Rectal smooth muscle tissue (tissue), 1 donor: ENCODE results near the gene XPO4.

Experiments
- H3K27ac ChIP-seq: one replicate; pipeline ENCODE4 v1.7.0; 2013; ENCODE audit warnings: low read depth, low read length, inconsistent platforms
- H3K27me3 ChIP-seq: one replicate; pipeline ENCODE4 v1.7.0; 2013; ENCODE audit warnings: low read length; ENCODE audit not compliant: control insufficient read depth, insufficient read depth
- H3K36me3 ChIP-seq: one replicate; pipeline ENCODE4 v1.7.0; 2013; ENCODE audit warnings: low read length; ENCODE audit not compliant: control insufficient read depth, insufficient read depth
- H3K4me1 ChIP-seq: one replicate; pipeline ENCODE4 v1.7.0; 2013; ENCODE audit warnings: low read length; ENCODE audit not compliant: control insufficient read depth, insufficient read depth
- H3K4me3 ChIP-seq: one replicate; pipeline ENCODE4 v1.7.0; 2013; ENCODE audit warnings: low read length
- H3K9ac ChIP-seq: one replicate; pipeline ENCODE4 v1.7.0; 2013; ENCODE audit warnings: low read length

The XPO4 gene

DNA sequence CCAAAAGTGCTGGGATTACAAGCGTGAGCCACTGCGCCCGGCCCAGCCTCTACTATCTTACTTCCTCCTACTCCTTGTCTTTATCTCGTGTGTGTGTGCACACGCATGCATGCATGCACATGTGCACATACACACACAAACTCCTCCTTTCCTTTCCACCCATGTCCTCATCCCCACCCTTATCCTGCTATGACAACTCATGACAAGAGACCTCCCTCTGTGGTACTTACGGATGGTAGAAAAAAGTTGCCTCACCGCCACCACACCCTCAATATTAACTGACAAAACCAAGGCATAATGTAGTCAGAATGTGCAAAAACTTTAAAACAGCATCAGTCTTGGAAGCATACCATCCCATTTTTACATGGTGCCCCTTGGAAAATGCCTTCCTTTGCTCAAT, 112.9 kb downstream of the XPO4 start:
- Histone ChIP-seq H3K27me3 (no peaks in the 10 kb centered on the region), H3K4me3 (no peak overlapping the region), H3K4me1 (no peaks in the 10 kb centered on the region), H3K9ac (no peak overlapping the region), H3K36me3 (peaks cover 5% of the 10 kb centered on the region), H3K27ac (no peak overlapping the region)

DNA sequence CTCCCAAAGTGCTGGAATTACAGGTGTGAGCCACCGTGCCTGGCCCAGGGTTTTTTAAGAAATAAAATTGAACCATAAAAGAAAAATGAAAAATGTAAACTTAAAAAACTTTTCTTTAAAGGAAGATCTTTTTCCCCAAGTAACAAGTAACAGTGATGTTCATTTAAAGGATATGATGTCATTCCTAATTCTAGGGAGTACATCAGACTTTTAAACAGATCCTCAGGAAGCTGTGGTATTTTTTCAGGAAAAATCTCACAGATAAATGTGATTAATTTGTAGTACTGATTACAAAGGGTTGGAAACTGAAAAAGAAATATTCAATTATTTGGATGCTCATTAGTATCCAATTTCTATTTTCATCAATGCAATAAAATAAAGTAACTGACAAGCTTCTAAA, 114.2 kb downstream of the XPO4 start:
- Histone ChIP-seq H3K4me1 (no peaks in the 10 kb centered on the region), H3K9ac (no peak overlapping the region), H3K4me3 (no peak overlapping the region), H3K27me3 (no peaks in the 10 kb centered on the region), H3K36me3 (peaks cover 5% of the 10 kb centered on the region), H3K27ac (no peak overlapping the region)

DNA sequence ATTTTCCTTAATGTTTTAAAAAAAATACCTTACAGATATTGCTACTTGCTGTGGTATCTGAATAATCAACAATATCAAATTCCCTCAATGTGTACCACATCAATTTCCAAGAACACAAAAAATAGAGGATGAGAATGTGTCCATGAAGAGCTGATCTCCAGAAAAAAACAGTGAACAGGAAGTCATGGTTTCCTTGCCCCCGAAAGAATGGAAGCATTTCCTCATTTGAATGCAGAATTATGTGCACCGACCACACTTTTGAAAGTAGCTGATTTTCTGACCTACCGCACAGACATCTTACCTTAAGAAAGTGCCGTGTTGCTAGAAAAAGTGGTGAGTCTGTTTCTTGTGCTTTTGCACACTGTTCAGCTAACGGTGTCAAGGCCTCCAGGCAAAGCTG, 115.4 kb downstream of the XPO4 start:
- no peaks in the 10 kb centered on the region for H3K27me3 ChIP-seq
- H3K9ac ChIP-seq: no peak overlapping the region
- no peak overlapping the region for H3K4me3 ChIP-seq
- no peaks in the 10 kb centered on the region for H3K4me1 ChIP-seq
- H3K27ac ChIP-seq: no peak overlapping the region
- peaks cover 7% of the 10 kb centered on the region for H3K36me3 ChIP-seq

DNA sequence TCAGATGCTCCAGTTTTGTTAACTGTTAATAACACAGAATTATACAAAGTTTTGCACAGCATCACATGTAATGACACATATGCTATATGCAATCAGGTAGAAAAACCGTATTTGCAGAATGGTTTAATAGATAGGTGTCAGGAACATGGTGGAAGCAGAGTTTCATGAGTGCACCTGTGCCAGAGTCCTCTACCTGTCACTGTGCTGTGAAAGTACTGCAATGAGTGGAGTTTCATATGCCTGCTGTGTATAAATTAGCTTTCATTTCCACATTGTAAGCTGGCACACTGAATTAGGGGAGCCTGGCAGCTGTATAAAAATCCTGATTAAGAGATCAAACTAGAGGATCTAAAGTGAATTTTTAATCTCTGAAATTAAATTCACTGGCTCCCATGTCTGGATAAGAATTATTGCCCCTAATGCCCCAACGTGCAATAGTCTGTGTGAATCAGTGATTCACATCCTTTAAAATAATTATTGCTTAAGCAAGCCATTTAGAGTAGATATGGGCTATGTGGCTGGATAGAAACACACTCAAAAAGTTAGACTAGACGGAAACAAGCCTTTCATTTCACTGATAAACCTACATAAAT, 120.3 kb downstream of the XPO4 start:
- H3K9ac ChIP-seq: no peak overlapping the region
- H3K4me3 ChIP-seq: no peak overlapping the region
- peaks cover 3% of the 10 kb centered on the region for H3K36me3 ChIP-seq
- no peak overlapping the region for H3K27ac ChIP-seq
- H3K4me1 ChIP-seq: no peaks in the 10 kb centered on the region
- H3K27me3 ChIP-seq: no peaks in the 10 kb centered on the region

DNA sequence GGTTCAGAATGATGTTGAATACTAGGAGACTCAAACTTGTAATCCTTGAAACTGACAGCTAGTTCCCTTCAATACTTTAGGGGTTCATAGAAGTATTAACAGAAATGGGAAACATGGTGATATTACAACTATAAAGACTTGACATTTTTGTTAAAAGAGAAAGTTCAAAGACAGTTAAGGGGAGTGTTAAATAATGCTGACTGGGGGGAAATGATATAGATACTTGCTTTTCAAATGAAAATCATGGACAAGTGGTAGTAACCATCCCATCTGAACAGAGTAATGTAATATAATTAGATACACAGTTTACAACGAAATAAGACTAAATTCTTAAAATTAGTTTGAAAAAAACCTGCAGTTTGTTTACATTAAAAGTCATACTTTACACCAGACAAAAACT, 122.2 kb downstream of the XPO4 start:
- H3K9ac ChIP-seq: no peak overlapping the region
- H3K27me3 ChIP-seq: no peaks in the 10 kb centered on the region
- H3K36me3 ChIP-seq: peaks cover 3% of the 10 kb centered on the region
- H3K4me3 ChIP-seq: no peak overlapping the region
- no peaks in the 10 kb centered on the region for H3K4me1 ChIP-seq
- H3K27ac ChIP-seq: no peak overlapping the region

DNA sequence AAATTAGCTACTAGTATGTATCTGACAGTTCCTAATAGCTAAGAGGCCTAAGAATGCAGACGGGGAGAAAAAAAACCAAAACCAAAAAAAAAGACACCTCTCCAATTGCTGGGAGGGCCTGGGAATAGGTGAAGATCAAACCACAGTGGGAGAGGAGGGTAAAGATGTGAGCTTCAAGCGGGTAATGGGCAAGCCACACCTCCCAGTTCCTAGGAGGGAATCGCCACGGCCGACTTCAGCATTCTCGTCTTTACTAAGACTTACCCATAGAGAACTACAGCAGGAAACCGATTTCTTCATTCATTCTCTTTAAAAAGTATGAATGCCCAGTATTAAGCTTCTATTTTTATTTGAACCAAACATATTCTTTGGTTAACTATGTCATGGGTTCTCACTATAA, 123.1 kb downstream of the XPO4 start:
- Histone ChIP-seq H3K9ac (no peak overlapping the region), H3K27me3 (no peaks in the 10 kb centered on the region), H3K36me3 (peaks cover 3% of the 10 kb centered on the region), H3K4me3 (no peak overlapping the region), H3K27ac (no peak overlapping the region), H3K4me1 (no peaks in the 10 kb centered on the region)

DNA sequence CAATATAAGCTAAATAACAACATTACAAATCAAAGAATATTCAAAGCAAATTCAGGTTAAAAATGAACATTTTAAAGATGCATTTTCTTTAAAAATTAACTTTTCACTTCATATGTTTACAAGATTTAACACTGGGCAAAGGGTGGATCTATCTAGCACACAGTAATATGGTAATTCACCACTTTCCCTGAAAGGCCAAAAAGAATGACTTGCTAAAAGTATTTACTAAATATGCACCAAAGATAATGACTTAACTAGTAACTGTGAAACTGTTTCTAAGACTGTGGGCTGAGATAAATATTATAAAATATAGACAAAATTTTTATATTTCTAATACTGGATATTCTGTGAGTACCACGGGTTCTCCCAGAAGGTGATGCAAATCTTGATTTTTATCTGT, 124.2 kb downstream of the XPO4 start:
- Histone ChIP-seq H3K4me1 (no peaks in the 10 kb centered on the region), H3K36me3 (peaks cover 3% of the 10 kb centered on the region), H3K27me3 (no peaks in the 10 kb centered on the region), H3K9ac (no peak overlapping the region), H3K27ac (no peak overlapping the region), H3K4me3 (no peak overlapping the region)

DNA sequence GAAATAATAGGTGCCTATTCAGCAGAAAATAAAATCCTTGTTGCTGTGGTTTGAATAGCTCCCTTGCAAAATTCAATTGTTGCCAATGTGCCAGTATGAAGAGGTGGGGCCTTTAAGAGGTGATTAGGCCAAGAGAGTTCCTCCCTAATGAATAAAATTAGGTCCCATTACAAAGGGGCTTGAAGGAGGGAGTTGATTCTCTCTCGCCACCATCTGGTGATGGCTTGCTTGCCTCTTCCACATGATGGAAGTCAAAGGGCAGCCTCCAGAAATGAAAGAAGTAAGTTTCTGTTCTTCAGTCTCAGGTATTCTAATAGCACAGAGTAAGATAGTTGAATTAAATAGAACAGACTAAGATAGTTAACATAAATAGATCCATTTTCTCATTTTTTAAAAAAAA, 125.8 kb downstream of the XPO4 start:
- H3K9ac ChIP-seq: no peak overlapping the region
- no peak overlapping the region for H3K4me3 ChIP-seq
- peaks cover 3% of the 10 kb centered on the region for H3K36me3 ChIP-seq
- peaks cover 4% of the 10 kb centered on the region for H3K4me1 ChIP-seq
- H3K27ac ChIP-seq: no peak overlapping the region
- no peaks in the 10 kb centered on the region for H3K27me3 ChIP-seq

DNA sequence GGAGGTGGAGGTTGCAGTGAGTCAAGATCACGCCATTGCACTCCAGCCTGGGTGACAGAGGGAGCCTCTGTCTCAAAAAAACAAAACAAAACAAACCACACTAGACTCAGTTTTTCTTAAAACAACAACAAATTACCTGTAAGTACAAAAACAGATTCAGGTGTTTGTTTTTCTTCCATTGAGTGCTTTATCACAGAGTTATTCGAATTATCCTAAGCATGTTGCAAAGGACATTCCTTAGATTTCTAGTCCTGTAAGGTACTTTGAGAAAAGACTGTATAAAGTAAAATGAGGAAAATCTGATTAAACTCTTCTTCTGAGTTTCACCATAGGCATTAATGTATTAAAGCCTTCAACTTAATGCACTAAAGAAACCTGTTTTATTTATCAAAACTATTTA, 126.6 kb downstream of the XPO4 start:
- H3K4me3 ChIP-seq: no peak overlapping the region
- no peaks in the 10 kb centered on the region for H3K27me3 ChIP-seq
- H3K9ac ChIP-seq: no peak overlapping the region
- no peak overlapping the region for H3K27ac ChIP-seq
- H3K4me1 ChIP-seq: peaks cover 4% of the 10 kb centered on the region
- H3K36me3 ChIP-seq: peaks cover 3% of the 10 kb centered on the region

DNA sequence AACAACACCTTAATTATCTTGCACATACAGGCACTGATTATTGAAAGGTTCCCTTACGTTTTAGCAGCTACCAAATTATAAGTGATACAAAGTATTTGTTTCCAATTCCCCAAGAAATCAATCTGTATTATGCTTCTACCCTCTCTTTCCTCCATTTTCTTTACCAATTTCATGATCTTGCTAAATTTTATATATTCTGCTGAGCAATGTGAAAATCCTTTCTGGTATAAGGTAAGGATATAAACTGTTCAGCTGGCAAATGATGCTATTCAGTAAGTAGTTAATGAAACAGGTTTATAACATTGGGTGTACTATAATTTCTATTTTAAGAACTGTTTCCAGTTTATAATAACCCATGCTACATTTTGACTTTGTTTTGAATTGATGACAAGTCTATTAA, 127.8 kb downstream of the XPO4 start:
- Histone ChIP-seq H3K4me1 (peaks cover 4% of the 10 kb centered on the region), H3K27ac (no peak overlapping the region)

DNA sequence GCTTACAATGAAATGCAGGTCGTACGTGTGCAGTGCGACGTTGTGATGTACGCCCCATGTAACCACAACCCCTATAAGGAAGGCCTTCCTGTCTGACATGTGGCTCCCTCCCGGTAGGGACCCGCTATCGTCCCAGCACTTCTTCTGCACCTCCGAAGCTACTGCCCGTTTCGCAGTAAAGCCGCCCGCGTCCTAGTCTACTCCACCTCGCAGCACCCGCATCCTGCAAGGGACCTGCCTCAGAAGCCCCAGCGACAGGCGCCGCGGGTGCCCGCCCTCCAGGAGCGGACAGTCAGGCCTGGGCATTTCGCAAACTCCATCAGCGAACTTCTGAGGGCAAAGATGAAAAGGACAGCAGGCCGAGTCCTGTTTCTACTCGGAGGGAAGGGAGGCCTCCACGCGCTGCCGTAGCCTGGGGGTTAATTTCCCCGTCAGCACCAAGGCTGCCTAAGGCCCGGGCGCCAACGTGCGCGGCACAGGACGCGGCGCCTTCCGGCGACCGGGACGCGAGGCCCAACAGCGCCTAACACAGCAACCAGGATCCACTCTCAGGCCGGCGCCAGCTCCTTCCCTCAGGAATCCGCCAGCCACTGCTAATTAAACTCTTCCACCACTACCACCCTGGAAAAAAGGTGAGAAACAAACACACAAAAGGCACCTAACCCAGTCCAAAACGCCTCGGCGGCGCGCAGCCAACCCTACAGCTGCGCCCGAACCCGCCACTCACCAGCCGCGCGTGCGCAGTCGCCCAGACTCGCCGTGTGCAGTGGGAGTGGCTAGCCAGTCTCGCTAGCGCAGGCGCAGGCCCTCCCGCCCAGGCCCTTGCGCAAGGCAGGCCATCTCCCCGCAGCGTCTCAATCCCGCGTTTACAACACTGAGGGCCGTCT, 129.1 kb downstream of the XPO4 start, which contains the start of gene EEF1AKMT1:
Gene EEF1AKMT1 (minus strand): TSS at position 768 of the 887 bp plus-strand sequence. CDS start 16,363 bp downstream, outside the sequence.
- peaks cover 3% of the 10 kb centered on the region for H3K36me3 ChIP-seq
- peak within 1 kb of the TSS; percentile 86 for H3K9ac ChIP-seq
- peak within 1 kb of the TSS; percentile 95 for H3K4me3 ChIP-seq
- no peaks in the 10 kb centered on the region for H3K27me3 ChIP-seq
- H3K27ac ChIP-seq: peak within 1 kb of the TSS; percentile 83
- H3K4me1 ChIP-seq: peaks cover 4% of the 10 kb centered on the region

More for the DNA sequence above, 127.8 kb downstream of the XPO4 start:
- H3K4me3 ChIP-seq: no peak overlapping the region
- no peaks in the 10 kb centered on the region for H3K27me3 ChIP-seq
- peaks cover 3% of the 10 kb centered on the region for H3K36me3 ChIP-seq
- H3K9ac ChIP-seq: no peak overlapping the region

DNA sequence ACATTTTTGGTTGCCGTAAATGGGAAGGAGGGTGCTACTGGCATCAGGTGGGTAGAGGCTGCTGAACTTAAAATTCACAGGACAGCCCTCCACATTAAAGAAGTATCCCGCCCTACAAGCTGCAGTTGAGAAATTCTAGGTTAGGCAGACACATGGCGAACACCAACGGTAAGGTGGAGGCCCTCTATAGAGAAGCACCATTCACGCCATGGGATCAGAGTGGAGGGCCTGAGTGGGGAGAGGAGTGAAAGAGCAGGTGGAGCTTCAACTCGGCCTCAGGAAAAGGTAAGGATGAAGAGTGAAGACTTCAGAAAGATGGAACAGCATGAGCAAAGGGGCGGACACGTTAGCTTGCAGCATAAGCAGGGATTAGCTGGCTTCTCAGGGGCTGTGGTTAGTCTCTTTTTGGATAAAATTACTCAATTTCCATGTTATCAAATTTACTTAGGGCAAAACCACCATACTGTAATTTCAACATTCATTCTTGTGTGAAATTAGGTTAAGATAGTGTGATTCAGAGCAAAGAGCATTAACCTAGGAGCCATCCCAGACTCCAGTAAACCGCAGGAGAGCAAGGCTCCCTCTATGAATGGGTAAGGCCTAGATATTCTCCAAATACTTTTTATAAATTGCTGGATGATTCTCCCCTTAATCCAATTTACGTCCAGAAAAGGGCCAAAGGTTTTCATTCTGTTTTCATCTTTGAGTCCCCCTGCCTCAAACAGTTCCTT, 130.0 kb downstream of the XPO4 start:
- H3K27ac ChIP-seq: peak overlapping the region; percentile 83
- no peak overlapping the region for H3K9ac ChIP-seq
- peaks cover 3% of the 10 kb centered on the region for H3K36me3 ChIP-seq
- H3K27me3 ChIP-seq: no peaks in the 10 kb centered on the region
- peak overlapping the region; percentile 95 for H3K4me3 ChIP-seq
- H3K4me1 ChIP-seq: peaks cover 4% of the 10 kb centered on the region
